GM19238 (cell line): ENCODE data around the gene OR1J4.
"Not testable (repeated sequence)": the region's sequence is repeated elsewhere in the genome, so short reads cannot be mapped to it uniquely, and the experiment has no call there.

ENCODE experiments used
- DNase-seq: peaks from one replicate; pipeline ENCODE4 v3.0.0; 2011; ENCODE audit warnings: low spot score; ENCODE audit not compliant: insufficient read length

Gene OR1J4

GRCh38 chr9:122518841-122519240 lies at the start of gene OR1J4:
Gene OR1J4, plus strand, starts transcription at chr9:122519141. Its CDS starts 0 bp downstream, at chr9:122519141.
- DNase-seq, result no peak

GRCh38 chr9:122474561-122474960 lies 44.4 kb upstream of the OR1J4 start:
- DNase-seq, result no peak

GRCh38 chr9:122475717-122476116 lies 43.2 kb upstream of the OR1J4 start:
- no peak for DNase-seq

GRCh38 chr9:122477346-122477745 lies 41.6 kb upstream of the OR1J4 start:
- no peak for DNase-seq

- no peak for DNase-seq
These were observed 41.1 kb upstream of the OR1J4 start, which contains the start of gene OR1J1 for GRCh38 chr9:122477826-122478225. Gene OR1J1, minus strand, starts transcription at chr9:122477926. Its CDS starts 0 bp downstream, at chr9:122477926.

GRCh38 chr9:122479062-122479461 lies 39.9 kb upstream of the OR1J4 start:
- no peak for DNase-seq

GRCh38 chr9:122498883-122499288 lies 20.1 kb upstream of the OR1J4 start:
- DNase-seq, result peak; percentile 4

GRCh38 chr9:122506964-122507363 lies 12.0 kb upstream of the OR1J4 start:
- no peak for DNase-seq

- no peak for DNase-seq
These were observed 8.4 kb upstream of the OR1J4 start, which contains the start of gene OR1J2 for GRCh38 chr9:122510502-122510901. Gene OR1J2, plus strand, starts transcription at chr9:122510802. Its CDS starts 0 bp downstream, at chr9:122510802.

- no peak for DNase-seq
These were observed 715 bp upstream of the OR1J4 start for GRCh38 chr9:122518226-122518625.

- no peak for DNase-seq
These were observed 435 bp downstream of the OR1J4 start for GRCh38 chr9:122519376-122519775.

GRCh38 chr9:122526602-122527001 lies 7.7 kb downstream of the OR1J4 start:
- DNase-seq, result no peak

GRCh38 chr9:122527193-122527592 lies 8.3 kb downstream of the OR1J4 start, which contains the start of gene OR1N1:
Gene OR1N1, minus strand, starts transcription at chr9:122527293. Its CDS starts 0 bp downstream, at chr9:122527293.
- DNase-seq, result no peak

- DNase-seq, result not testable (repeated sequence)
These were observed 12.2 kb downstream of the OR1J4 start for GRCh38 chr9:122531157-122531556.

GRCh38 chr9:122536134-122536533 lies 17.2 kb downstream of the OR1J4 start:
- DNase-seq, result no peak

GRCh38 chr9:122537066-122537465 lies 18.1 kb downstream of the OR1J4 start:
- not testable (repeated sequence) for DNase-seq

- DNase-seq, result no peak
These were observed 19.8 kb downstream of the OR1J4 start for GRCh38 chr9:122538757-122539156.

GRCh38 chr9:122546196-122546595 lies 27.3 kb downstream of the OR1J4 start:
- no peak for DNase-seq

GRCh38 chr9:122551371-122551770 lies 32.4 kb downstream of the OR1J4 start:
- DNase-seq, result no peak

- DNase-seq, result no peak
These were observed 33.9 kb downstream of the OR1J4 start, which contains the start of gene OR1N2 for GRCh38 chr9:122552812-122553211. Gene OR1N2, plus strand, starts transcription at chr9:122553112. Its CDS starts 100 bp downstream, at chr9:122553212.

- DNase-seq, result no peak
These were observed 42.5 kb downstream of the OR1J4 start for GRCh38 chr9:122561446-122561845.

GRCh38 chr9:122562134-122562760 lies 43.3 kb downstream of the OR1J4 start:
- DNase-seq, result no peak

- DNase-seq, result no peak
These were observed 49.0 kb downstream of the OR1J4 start for GRCh38 chr9:122567901-122568300.
